Right atrium auricular region (tissue), 2 donors: Measurements from ENCODE around the gene DNAI2. TPM values are rescaled to one million over a fixed set of nuclear protein-coding genes. Genes with fewer than 3 reads are reported as not detected.

Experiments
- DNase-seq: peaks from one replicate; pipeline ENCODE4 v3.0.0-alpha.2; 2019; ENCODE audit warnings: low spot score
- H3K27ac ChIP-seq, 2 donors: fragments of 200-600 bp; sonication (generic); 1 replicate in 1 of 2; 2 replicates in 1 of 2; pipeline ENCODE4 v1.5.1; 2016 to 2019
- H3K27me3 ChIP-seq, 2 donors: fragments of 200-600 bp; sonication (generic); one replicate each; pipeline versions ENCODE4 v1.5.1 to v1.6.0; 2017 to 2019
- H3K36me3 ChIP-seq: fragments of 200-600 bp; sonication (generic); one replicate; pipeline ENCODE4 v1.5.1; 2016
- H3K4me1 ChIP-seq, 2 donors: fragments of 200-600 bp; sonication (generic); one replicate each; pipeline versions ENCODE4 v1.5.1 to v1.6.0; 2017 to 2019
- H3K4me3 ChIP-seq, 2 donors: fragments of 200-600 bp; sonication (generic); 1 replicate in 1 of 2; 2 replicates in 1 of 2; pipeline ENCODE4 v1.5.1; 2017 to 2019; ENCODE audit warnings: mild to moderate bottlenecking in 1 of 2, moderate library complexity in 1 of 2
- H3K9me3 ChIP-seq, 2 donors: fragments of 200-600 bp; sonication (generic); one replicate each; pipeline ENCODE4 v1.5.1; 2019
- CTCF ChIP-seq, 2 donors: fragments of 200-600 bp; sonication (generic); IDR thresholded peaks; one replicate each; pipeline ENCODE4 v1.5.1; 2019; ENCODE audit warnings: antibody characterized with exemption in 2 of 2
- total RNA-seq, 2 donors: library from RNA; depleted of rRNA; stranded (reverse); fragments of >200 nt; gene quantifications; one replicate each; pipeline ENCODE4 v1.1.0, GENCODE V29; 2016

The DNAI2 gene
- total RNA-seq, 2 donors from 2014 or later, result not detected

- H3K4me1 ChIP-seq, result peaks cover 0 to 24% of the 10 kb centered on the region in 2 donors
- H3K27ac ChIP-seq, result peak overlapping the region; percentile 74 to 88
- H3K9me3 ChIP-seq, result no peaks in the 10 kb centered on the region
- no peak overlapping the region for H3K4me3 ChIP-seq
- no peaks in the 10 kb centered on the region for H3K36me3 ChIP-seq
- H3K27me3 ChIP-seq, result no peaks in the 10 kb centered on the region
- peak; percentile 57 to 81 for TF ChIP-seq CTCF (IDR thresholded peaks at IDR 0.05)
- peak; percentile 81 for DNase-seq
Measured at GRCh38 chr17:74296548-74296936, 22.5 kb downstream of the DNAI2 start.

- no peak for TF ChIP-seq CTCF (IDR thresholded peaks at IDR 0.05)
- peaks cover 0 to 19% of the 10 kb centered on the region in 2 donors for H3K4me1 ChIP-seq
- no peak overlapping the region for H3K4me3 ChIP-seq
- no peaks in the 10 kb centered on the region for H3K9me3 ChIP-seq
- H3K27me3 ChIP-seq, result no peaks in the 10 kb centered on the region
- H3K36me3 ChIP-seq, result no peaks in the 10 kb centered on the region
- no peak for DNase-seq
- H3K27ac ChIP-seq, result no peak overlapping the region
Measured at GRCh38 chr17:74297941-74298340, 23.9 kb downstream of the DNAI2 start.

GRCh38 chr17:74298778-74299177, 24.7 kb downstream of the DNAI2 start:
- TF ChIP-seq CTCF (IDR thresholded peaks at IDR 0.05), result no peak
- H3K27ac ChIP-seq, result no peak overlapping the region
- no peak for DNase-seq
- peaks cover 0 to 19% of the 10 kb centered on the region in 2 donors for H3K4me1 ChIP-seq
- no peaks in the 10 kb centered on the region for H3K9me3 ChIP-seq
- H3K27me3 ChIP-seq, result no peaks in the 10 kb centered on the region
- H3K36me3 ChIP-seq, result no peaks in the 10 kb centered on the region
- H3K4me3 ChIP-seq, result no peak overlapping the region

- H3K9me3 ChIP-seq, result no peaks in the 10 kb centered on the region
- H3K4me3 ChIP-seq, result no peak overlapping the region
- peaks cover 0 to 19% of the 10 kb centered on the region in 2 donors for H3K4me1 ChIP-seq
- no peak overlapping the region for H3K27ac ChIP-seq
- no peaks in the 10 kb centered on the region for H3K27me3 ChIP-seq
- peak in 1 of 2 donors; percentile 28 for TF ChIP-seq CTCF (IDR thresholded peaks at IDR 0.05)
- no peak for DNase-seq
- H3K36me3 ChIP-seq, result no peaks in the 10 kb centered on the region
Measured at GRCh38 chr17:74299226-74300009, 25.4 kb downstream of the DNAI2 start.

GRCh38 chr17:74303305-74303704, 29.3 kb downstream of the DNAI2 start:
- Histone ChIP-seq H3K27me3 (no peaks in the 10 kb centered on the region), H3K4me1 (peaks cover 0 to 5% of the 10 kb centered on the region in 2 donors), H3K9me3 (no peaks in the 10 kb centered on the region), H3K27ac (no peak overlapping the region), H3K36me3 (no peaks in the 10 kb centered on the region), H3K4me3 (no peak overlapping the region)
- no peak for TF ChIP-seq CTCF (IDR thresholded peaks at IDR 0.05)
- no peak for DNase-seq

GRCh38 chr17:74304184-74304583, 30.1 kb downstream of the DNAI2 start:
- Histone ChIP-seq H3K4me3 (no peak overlapping the region), H3K9me3 (no peaks in the 10 kb centered on the region), H3K4me1 (peaks cover 0 to 5% of the 10 kb centered on the region in 2 donors), H3K27me3 (no peaks in the 10 kb centered on the region), H3K27ac (no peak overlapping the region), H3K36me3 (no peaks in the 10 kb centered on the region)
- TF ChIP-seq CTCF (IDR thresholded peaks at IDR 0.05), result no peak
- no peak for DNase-seq
